Stomach (tissue), 4 donors: ENCODE results near the gene SPAG6.

ENCODE experiments used
- CTCF ChIP-seq, 7 experiments: fragments of 450-650 bp in 4 of 7; fragments of 200-600 bp in 3 of 7; sonication (generic) in 3 of 7; IDR thresholded peaks; one replicate each; pipeline ENCODE4 v1.5.1; 2016 to 2019; ENCODE audit warnings: antibody characterized with exemption in 7 of 7, control low read depth in 2 of 7, mild to moderate bottlenecking in 1 of 7
- EP300 ChIP-seq: sonication (generic); formaldehyde crosslinking; IDR thresholded peaks from one replicate; pipeline ENCODE4 v1.6.1; 2017; ENCODE audit warnings: antibody characterized with exemption
- POLR2A ChIP-seq, 4 donors: fragments of 450-650 bp; IDR thresholded peaks; one replicate each; pipeline ENCODE4 v1.6.1; 2016; ENCODE audit warnings: antibody characterized with exemption in 4 of 4, control low read depth in 2 of 4, mild to moderate bottlenecking in 1 of 4, moderate library complexity in 1 of 4
- POLR2AphosphoS5 ChIP-seq, 3 donors: sonication (generic); formaldehyde crosslinking; IDR thresholded peaks; one replicate each; pipeline ENCODE4 v1.6.1; 2016; ENCODE audit warnings: antibody characterized with exemption in 3 of 3

DNA sequence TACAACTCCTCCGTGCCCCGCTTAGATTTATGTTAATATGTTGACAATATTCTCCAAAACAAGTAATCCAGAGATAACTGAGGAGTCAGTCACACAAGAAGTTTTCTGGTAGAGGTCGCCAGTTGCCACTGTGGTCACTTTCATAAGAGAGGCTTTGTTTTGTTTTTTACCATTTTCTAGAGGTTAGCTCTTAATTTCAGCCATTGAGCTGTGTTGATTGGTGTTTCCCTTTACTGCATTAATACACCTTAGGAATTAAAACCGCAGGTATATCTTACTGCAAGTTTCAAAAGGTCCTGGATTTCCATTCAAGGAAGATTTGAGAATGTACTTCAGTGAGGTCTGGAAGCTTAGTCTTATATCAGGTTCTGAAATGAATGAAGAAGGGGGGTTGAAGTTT is 20.9 kb upstream of the SPAG6 start:
- TF ChIP-seq POLR2A (IDR thresholded peaks at IDR 0.05) = no peak
- TF ChIP-seq CTCF (IDR thresholded peaks at IDR 0.05) = no peak
- TF ChIP-seq EP300 = no peak
- no peak for TF ChIP-seq POLR2AphosphoS5 (IDR thresholded peaks at IDR 0.05)
